HG03095 (cell line): Measurements from ENCODE around the gene TP53INP2.
"Not testable (repeated sequence)": the region's sequence is repeated elsewhere in the genome, so short reads cannot be mapped to it uniquely, and the experiment has no call there.

ENCODE experiments used
- ATAC-seq: cut with Tn5 transposase; IDR thresholded peaks from one replicate; pipeline ENCODE4 v1.9.1; 2021; ENCODE audit warnings: moderate library complexity; ENCODE audit not compliant: unreplicated experiment

TP53INP2 gene

GRCh38 chr20:34720266-34720665 is 16.1 kb downstream of the TP53INP2 start:
- ATAC-seq: no peak

DNA sequence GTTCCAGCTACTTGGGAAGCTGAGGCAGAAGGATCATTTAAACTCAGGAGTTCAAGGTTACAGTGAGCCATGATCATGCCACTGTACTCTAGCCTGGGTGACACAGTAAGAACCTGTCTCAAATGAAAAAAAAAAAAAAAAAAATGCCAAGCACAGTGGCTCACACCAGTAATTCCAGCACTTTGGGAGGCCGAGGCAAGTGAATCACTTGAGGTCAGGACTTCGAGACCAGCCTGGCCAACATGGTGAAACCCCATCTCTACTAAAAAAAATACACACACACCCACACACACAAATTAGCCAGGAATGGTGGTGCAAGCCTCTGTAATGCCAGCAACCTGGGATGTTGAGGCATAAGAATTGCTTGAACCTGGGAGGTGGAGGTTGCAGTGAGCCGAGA is 18.4 kb downstream of the TP53INP2 start:
- ATAC-seq: not testable (repeated sequence)

DNA sequence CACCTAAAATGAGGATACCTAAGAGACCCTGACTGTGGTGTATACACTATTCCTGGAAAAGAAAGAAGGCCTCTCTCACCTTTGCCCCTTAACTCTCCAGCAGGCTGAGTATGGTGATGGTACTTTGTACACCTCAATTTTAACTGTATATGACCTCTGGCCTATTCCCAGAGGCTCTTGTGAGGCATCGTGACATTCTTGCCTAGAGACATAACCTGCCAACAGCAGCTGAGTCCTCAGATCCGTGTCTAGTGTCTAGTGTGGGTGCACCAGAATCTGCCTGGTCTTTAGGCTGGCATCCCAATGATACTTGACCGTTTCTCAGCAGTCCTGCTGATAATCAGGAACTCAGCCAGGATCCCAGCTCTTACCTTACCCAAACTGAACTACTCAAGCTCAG is 20.0 kb downstream of the TP53INP2 start:
- no peak for ATAC-seq

DNA sequence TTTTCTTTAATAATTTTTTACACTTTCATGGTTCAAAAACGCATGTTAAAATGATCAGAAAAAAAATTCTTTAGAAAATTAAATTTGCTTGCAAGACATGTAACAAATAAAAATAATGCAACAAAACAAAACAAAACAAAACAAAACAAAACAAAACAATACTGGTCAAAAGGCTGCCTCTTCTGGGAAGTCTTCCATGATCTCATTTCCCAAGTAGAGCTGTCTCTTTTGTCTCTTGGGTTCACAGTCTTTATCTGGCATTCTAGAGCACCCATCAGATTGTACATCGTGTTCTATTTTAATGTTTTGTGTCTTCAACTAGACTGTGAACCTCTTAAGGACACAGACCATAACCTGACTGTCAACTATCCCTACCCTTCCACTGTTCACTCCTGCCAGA is 25.3 kb downstream of the TP53INP2 start:
- ATAC-seq: no peak

- ATAC-seq: no peak
Observed at GRCh38 chr20:34732523-34732922, 28.4 kb downstream of the TP53INP2 start.

DNA sequence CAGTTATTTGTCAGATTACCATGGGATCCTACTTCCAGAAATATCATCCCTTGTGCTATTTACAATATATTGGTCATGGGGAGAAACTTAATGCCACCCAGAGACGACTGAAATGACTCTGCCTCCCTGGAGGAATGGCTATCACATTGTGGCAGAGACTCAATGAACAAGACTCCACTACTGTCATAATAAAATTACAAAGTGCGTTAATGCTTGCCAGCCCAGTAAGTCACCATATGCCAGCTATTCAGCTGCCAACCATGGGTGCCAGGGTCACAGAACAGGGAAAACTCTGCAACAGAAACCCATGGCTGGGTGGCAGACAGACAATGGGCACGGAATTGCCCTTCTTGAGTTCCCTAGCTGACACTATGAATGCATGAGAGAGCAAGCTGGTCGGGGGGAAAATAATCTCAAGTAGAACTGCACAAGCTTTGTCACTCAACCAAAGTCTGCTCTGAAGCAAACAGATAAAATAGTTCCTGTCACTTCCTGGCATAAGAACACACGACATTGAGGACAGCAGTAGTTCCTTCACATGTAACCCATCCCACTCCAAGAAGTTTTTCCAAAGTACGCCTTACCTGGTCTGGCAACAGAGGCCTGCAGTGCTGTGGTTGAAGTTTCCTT is 32.1 kb downstream of the TP53INP2 start:
- no peak for ATAC-seq

DNA sequence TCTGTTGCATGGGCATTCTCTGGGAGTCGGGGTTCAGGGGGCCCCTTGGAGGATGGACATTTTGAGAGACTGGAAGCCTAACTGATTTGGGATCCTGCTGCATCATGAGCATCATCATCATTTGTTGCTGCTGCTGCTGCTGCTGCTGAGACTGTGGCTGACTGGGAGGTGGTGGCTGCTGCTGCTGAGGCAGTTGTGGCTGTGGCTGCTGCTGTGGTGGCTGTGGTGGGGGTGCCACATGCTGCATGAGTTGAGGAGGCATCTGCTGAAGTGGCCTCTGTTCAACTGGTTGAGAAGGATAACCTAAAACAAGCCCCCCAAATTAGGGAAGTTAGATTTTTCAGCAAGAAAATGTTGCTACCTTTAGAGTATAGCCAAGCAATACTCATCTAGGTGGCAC is 38.9 kb downstream of the TP53INP2 start:
- ATAC-seq: no peak

DNA sequence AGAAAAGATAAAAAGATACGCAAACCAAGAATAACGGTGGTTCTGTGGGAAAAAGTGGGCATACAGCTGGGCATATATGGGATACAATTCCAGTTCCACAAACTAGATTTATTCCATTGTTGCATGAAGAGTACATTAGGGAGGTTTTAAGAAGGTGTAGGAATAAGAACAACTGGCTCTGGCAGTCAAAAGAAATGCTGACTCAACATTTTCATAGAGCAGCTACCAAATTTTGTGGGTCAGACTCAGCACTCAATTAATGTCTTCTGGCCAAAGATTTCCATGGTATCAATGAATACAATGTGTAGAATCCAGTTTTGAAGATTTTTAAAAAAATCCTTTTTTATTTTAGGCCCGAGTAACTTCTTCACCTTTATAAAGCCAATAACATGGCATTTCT is 40.2 kb downstream of the TP53INP2 start:
- no peak for ATAC-seq

GRCh38 chr20:34744847-34745246 is 40.7 kb downstream of the TP53INP2 start:
- no peak for ATAC-seq

DNA sequence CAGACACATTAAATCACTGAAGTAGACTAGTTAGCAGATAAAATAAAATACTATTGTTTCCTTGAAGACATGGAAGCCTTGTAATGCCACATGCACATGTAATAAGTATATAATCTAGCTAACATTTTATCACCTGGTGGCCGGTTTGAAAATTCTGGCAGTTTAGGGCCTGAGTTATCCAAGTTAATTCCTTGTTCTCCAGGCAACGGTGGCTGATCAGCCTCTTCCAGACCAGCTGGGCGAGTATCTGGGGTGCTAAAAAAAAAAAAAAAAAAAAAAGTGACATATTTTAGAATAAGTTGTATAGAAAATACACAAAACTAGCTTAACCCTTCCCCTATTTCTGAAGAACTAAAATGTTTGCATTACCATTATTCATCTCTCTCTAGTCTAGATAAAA is 42.5 kb downstream of the TP53INP2 start:
- ATAC-seq: no peak

- no peak for ATAC-seq
Observed at GRCh38 chr20:34747479-34747878, 43.3 kb downstream of the TP53INP2 start.

- ATAC-seq: no peak
Observed at GRCh38 chr20:34748709-34749108, 44.6 kb downstream of the TP53INP2 start.

- ATAC-seq: no peak
Observed at GRCh38 chr20:34750484-34750883, 46.3 kb downstream of the TP53INP2 start.

DNA sequence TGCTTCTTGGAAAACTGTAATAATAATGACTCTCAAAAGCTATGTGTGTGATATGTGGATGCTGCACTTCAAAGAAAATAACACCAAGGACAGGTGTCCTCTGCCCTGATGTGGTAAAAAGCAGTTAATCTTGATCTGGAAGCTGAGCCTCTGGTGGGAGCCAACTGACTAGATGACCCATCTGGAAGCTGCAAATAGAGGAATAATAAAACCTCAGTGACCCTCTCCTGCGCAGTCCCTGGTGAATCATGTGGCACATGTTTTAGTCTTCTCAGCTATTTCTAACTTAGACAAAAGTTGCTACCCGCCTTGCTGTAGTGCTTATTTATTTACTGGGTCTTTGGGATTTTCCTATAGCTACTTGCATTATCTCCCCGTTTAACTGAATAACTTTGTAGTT is 47.3 kb downstream of the TP53INP2 start:
- no peak for ATAC-seq

DNA sequence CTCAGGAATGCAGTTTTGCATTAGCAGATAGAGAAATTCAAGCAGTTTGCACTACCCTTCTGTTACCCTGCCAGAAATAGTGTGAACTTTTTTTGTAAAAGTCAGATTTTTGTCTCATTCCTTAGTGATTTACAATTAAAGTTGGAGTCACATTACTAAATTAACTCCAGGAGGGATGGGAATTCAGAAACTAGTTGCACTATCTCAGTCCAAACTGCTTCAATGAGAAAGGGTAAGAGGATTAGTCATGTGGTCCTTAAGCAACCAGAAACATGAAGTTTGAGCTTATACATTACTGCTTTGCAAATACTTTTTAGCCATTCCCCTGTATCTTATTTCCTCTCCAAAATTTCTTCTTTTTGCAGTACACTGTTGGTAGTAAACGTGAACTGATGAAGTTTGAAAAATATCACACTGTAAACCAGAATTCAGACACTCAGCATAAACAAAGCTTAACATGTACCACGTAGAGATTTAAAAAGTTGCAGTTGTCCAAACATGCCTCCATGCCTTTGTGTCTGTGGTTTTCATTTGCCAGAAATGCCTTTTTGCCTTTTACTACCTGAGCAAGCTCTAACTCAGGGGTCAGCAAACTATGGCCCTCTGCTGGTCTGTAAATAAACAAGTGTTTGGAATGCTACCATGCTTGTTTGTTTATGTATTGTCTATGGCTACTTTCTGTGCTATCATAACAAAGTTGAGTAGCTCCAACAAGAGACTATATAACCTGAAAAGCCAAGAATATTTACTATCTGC is 49.7 kb downstream of the TP53INP2 start:
- ATAC-seq: no peak

- no peak for ATAC-seq
Observed at GRCh38 chr20:34754611-34755010, 50.5 kb downstream of the TP53INP2 start.

DNA sequence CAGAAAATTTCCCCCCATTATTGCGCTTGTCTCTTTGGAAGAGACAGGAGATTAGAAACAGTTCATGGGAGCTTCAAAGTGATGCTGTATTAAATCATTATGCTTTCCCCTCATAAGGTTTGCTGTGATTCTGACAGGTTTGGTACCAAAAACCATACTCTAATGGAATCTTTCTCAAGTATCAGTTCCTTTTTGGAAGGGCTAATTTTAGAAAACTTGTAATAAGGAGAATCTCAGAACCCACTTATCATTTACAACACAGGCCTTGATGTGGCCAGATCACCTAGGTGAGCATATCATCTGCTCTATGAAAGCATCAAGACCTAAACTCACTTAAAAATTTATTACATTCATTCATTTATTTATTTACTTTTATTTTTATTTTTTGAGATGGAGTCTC is 51.2 kb downstream of the TP53INP2 start:
- no peak for ATAC-seq

DNA sequence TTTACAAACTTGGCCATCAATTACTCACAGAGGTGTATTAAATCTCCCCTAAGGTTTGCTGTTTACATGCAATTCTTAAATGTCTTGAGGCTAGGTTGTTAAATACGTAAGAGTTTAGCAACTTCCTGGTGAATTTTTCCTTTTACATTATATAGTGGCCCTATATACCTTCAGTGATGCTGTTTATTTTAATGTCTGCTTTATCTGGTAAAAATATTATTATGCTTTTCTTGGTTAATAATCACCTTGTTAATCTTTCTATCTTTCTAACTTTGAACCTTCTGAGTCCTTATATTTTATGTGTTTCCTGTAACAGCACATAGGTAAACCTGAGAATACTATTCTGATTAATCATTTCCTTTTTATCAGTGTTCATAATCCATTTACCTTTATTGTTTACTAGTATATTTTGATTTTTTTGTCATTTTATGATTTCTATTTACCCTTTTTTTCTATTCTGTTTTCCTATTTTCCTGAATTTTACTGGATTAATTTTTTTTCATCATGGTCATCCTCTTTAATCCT is 57.9 kb downstream of the TP53INP2 start:
- no peak for ATAC-seq
